G401 (cell line): Measurements from ENCODE around the gene RNF19B. TPM values are rescaled to one million over a fixed set of nuclear protein-coding genes. Genes with fewer than 3 reads are reported as not detected.
A peak's percentile ranks its signal among the peaks of the same experiment; 100 is the strongest.

Experiments
- DNase-seq: peaks from one replicate; pipeline ENCODE4 v3.0.0-alpha.2; 2015; ENCODE audit warnings: low spot score
- in situ Hi-C: cut with HindIII; loops from 2 replicates; pipeline ENCODE4 v1.10.0; 2016; ENCODE audit warnings: low sequenced_read_pairs, mixed read lengths
- total RNA-seq: library from RNA; depleted of rRNA; stranded (reverse); fragments of >200 nt; shearing (Covaris generic); gene quantifications from 2 replicates; pipeline ENCODE4 v1.2.3, GENCODE V29; 2014

Gene RNF19B
- total RNA-seq, 1 experiment from 2014 or later, result 13.2 TPM

- in situ Hi-C loops, result loop anchor here (5.0 kb wide), 1 partner anchor 72 kb away; no protein-coding TSS in a partner anchor
- DNase-seq, result no peak
Observed at GRCh38 chr1:32939655-32940371, 24.8 kb downstream of the RNF19B start.

DNA sequence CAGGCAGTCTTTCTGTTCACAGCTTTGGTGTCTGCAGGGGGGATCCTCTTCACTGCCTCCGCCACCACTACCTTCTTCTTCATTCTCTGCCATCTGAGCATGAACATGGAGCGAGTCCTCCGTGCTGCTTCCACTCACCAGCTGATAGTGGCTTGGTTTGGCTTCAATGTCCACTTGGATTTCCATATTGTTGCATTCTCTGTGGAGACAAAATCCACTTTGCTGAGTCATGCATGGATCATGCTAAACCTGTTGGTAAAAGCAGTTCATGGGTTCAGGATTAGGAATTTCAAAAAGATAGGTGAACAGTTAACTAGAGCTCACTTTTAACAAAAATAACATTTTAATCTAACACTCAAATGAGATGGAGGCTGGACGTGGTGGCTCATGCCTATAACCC, 27.5 kb downstream of the RNF19B start:
- peak; percentile 47 for DNase-seq
- in situ Hi-C loops, result no loop called here

- no peak for DNase-seq
- in situ Hi-C loops, result no loop called here
Observed at GRCh38 chr1:32934535-32934934, 30.1 kb downstream of the RNF19B start.

DNA sequence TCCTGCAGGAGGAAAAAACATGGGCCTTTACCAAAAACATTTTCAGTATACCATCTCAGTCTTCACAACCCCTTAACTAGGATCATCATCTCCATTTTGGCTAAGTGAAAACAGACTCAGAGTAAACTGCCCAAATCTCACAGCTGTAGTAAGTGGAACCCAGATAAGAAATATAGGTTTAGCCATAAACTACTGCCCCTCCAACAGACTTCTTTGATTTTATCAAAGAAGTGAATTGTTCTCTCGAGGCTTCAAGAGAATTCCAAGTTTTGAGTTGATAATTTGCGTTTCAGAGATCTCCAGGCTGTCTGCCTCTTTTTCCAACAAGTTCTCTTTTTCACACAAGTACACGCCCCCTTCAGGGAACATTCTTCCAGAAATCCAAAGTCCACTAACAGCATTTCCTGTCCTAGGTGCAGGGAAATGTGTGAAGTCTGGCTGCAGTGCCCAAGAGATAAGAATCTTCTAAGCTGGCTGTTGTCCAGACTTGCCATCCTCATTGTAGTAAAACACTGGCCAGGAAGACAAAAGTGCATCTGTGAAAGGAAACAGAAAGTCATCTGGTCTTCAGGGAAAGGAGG, 30.8 kb downstream of the RNF19B start:
- DNase-seq, result no peak
- in situ Hi-C loops, result no loop called here

GRCh38 chr1:32931760-32932159, 32.8 kb downstream of the RNF19B start:
- DNase-seq, result no peak
- in situ Hi-C loops, result no loop called here

GRCh38 chr1:32929366-32929765, 35.2 kb downstream of the RNF19B start:
- no peak for DNase-seq
- in situ Hi-C loops, result no loop called here

DNA sequence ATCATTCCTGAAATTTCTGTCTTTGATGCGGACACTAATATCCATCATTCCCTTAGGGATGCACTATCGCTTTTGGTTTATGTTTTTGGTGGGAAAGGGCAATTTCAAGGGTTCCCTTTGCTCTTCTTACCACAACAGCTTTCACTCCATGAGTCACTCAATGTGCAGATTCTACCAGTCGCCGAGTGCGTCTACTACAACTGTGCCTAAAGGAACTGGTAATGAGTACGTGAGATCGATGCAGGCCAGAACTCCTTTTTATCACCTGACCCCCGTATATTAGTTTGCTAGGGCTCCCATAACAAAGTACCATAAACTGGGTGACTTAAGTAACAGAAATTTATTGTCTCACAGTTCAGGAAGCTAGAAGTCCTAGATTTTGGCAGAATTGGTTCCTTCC, 35.9 kb downstream of the RNF19B start:
- no peak for DNase-seq
- in situ Hi-C loops, result no loop called here

DNA sequence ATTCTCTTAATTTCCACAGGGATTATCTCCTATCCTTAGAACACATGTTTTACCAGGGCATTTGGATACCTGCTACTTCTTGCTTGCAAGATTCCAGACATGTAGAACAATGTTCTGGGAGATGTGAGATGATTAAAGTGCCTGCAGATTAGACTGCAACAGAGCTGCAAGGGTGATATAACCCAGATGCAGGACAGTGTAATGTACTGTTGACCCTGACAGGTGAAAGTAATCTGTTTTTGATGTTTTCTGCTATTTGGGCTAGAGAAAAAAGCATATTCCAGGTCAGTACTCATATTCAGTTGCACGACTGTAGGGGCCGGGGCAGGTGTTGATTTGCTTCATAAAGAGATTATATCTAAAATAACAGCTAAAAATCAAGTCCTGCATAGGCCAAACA, 36.3 kb downstream of the RNF19B start:
- in situ Hi-C loops, result no loop called here
- DNase-seq, result no peak

DNA sequence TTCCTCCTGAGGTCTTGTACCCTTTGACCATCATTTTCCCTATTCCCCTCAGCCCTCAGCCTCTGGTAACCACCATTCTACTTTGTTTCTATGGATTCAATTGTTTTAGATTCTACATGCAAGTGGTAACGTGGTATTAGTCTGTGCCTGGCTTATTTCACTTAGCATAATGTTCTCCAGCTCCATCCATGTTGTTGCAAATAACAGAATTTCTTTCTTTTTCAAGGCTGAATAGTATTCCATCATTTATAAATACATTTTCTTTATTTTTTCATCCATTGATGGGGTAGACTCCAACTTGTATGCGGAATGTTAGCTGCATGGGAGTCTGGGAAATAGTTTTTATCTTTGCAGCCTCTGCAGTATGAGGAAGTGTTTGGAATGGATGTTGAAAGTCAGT, 37.2 kb downstream of the RNF19B start:
- DNase-seq, result no peak
- in situ Hi-C loops, result no loop called here

DNA sequence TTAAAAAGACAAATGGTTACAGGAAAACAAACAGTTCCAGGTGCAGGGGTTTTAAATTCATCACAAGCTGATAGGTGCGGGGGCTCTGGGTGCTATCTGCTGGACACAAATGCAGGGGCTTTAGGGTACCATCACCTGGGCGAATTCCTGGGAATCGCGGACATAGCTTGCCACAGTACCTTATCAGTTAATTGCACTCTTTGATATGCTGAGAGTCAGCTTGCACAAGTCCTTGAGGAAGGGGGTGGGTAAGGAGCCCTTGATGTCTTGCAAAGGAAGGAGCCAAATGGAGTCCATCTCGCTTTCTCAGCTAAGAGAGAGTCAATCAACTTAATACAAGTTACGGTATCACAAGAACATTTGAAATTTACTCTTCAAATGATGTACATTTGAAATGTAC, 38.0 kb downstream of the RNF19B start:
- in situ Hi-C loops, result no loop called here
- no peak for DNase-seq

GRCh38 chr1:32925403-32926162, 39.0 kb downstream of the RNF19B start:
- in situ Hi-C loops, result no loop called here
- no peak for DNase-seq

DNA sequence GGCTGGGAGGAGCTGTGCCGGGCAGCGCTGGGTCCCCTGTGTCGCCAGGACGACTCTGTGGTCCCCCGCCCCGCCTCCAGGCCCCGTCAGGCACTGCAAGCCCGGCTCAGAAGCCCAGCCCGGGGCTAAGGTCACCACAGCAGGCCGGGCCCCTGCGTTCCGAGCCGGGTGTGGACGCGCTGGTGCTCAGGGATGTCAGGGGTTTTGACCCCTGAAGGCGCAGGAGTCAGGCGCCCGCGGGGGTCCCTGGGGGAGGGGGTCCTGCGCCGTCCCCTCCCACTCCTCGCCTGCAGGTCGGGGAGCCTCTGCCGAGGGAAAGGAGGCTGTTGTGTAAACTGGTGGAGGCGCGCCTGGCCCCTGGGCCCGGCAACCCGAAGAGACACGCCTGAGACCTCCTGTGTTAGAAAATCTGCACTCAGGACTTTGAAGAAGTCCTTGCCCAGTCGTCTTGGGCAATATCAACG, 39.7 kb downstream of the RNF19B start:
- in situ Hi-C loops, result no loop called here

DNA sequence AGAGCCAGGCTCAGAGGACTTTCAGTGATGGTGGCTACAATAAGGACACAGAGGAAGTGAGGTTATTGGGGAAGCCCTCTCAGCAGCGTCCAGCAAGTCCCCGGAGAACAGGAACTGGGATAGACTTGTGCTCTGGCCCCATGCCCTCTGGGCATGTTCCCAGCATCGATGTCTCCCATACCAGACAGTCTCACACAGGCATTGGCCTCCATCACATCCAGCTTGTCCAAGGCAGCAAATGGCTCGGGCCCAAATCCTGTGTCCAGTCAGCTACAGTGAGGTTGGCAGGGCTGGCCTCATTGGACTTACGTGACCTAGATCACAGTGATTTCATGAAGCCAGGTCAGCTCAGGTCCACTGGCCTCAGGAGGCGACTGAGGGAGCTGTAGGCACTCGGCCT, 43.8 kb downstream of the RNF19B start:
- in situ Hi-C loops, result no loop called here
- peak; percentile 95 for DNase-seq

More for the DNA sequence above, 39.7 kb downstream of the RNF19B start:
- no peak for DNase-seq

DNA sequence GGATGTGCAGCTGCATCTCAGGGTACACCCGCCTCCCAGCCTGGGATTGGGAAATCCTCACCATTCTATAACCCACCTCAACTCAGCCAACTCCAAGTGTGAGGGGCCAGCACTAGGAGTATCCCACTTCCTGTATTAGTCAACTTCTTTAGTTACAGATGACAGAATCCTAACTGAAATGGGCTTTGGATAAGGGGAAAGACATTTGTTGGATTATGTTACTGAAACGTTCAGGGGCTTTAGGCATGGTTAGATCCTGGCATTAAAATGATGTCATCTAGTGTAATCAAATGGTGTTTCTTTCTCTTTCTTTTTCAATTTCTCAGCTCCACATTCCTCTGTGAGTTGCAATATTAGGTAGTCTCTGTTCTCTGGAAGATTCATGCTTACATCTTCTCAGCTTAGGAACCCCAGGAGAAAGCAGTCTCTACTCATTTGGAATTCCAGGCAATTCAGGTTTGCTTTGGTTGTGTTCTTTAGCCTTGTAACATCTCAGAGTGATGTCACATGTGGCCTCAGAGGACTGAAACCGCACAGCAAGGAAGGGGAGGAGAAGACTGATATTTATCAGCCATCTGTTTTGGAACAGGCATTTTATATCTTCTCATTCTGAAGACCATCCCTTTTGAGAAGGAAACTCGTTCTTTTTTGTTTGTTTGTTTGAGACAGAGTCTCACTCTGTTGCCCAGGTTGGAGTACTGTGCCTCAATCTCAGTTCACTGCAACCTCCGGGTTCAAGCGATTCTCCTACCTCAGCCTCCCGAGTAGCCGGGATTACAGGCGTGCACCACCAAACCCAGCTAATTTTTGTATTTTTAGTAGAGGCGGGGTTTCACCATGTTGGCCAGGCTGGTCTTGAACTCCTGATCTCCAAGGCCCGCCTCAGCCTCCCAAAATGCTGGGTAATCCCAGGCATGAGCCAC, 44.5 kb downstream of the RNF19B start:
- in situ Hi-C loops, result no loop called here
- DNase-seq, result no peak

DNA sequence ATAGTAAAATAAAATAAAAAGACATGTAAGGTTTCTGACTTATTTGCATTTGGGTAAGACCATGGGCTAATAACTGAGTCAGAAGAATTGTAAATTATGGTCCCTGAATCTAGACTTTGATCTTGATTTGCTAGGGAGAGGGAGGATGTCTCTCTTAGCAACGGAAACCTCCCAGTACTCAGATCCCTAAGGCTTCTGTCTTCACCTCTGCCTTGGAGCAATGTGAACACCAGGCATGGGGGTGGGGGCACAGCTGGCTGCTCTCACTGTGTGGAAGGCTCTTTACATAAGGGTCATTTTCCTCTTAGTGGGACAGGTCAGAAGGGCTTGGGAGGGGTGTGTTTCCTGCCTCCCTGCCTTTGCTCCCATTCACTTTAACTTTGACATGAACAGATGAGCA, 46.4 kb downstream of the RNF19B start:
- DNase-seq, result no peak
- in situ Hi-C loops, result no loop called here

DNA sequence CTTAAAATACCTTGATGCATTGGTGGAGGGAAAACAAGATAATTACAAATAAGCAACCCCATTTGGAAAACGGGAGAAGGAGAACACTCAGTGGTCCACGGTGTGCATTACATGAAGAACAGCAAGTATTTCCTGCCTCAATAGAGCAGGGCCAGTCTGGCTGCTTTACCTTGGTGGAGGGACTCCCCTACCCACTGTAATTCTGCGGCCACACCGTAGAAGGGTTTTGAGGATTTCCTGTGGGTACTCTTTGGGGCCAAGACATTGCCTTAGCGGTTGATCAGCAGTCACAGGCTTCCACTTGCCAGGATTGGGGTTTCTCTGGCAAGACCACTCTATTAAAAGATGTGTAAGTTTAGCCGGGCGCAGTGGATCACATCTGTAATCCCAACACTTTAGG, 47.1 kb downstream of the RNF19B start:
- in situ Hi-C loops, result no loop called here
- DNase-seq, result no peak

DNA sequence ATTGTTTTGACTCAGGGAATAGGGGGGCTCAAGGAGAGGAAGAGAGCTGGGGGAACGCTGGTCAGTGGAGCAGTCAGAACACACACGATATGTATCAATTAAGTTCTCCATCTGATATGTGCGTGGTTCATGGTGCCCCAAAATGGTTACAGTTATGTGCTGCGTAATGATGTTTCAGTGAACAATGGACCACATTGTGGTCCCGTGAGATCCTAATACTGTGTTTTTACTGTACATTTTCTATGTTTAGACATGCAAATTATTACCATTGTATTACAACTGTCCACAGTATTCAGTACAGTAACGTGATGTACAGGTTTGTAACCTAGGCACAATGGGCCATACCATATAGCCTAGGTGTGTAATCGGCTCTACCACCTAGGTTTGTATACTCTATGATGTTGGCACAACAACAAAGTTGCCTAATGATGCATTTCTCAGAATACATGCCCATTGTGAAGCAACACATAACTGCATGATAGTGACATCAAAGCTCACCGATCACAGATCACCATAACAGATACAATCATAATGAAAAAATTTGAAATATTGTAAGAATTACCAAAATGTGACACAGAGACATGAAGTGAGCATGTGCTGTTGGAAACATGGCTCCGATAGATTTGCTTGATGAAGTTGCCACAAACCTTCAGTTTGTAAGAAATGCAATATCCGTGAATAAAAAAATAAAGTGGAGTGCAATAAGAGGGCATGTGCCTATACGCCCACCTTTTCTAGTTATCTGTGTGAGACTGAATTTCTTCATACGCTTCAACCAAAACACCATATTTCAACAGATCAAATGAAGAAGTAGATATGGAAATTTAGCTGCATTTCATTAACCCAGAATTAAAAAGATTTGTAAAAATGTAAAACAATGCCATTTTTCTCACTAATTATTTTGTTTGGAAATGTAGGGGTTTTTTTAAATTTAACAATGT, 48.6 kb downstream of the RNF19B start:
- no peak for DNase-seq
- in situ Hi-C loops, result no loop called here

GRCh38 chr1:32910319-32910718, 54.3 kb downstream of the RNF19B start:
- in situ Hi-C loops, result no loop called here
- no peak for DNase-seq
